ENCODE measurements around the gene RFT1. TPM values are rescaled to one million over a fixed set of nuclear protein-coding genes. Genes with fewer than 3 reads are reported as not detected.

The RFT1 gene
- total and polyA plus RNA-seq, 2 donors (not counting 3 experiments of a cell fraction or from before 2014, with no cell fraction given): 29.8 to 39.9 TPM

DNA sequence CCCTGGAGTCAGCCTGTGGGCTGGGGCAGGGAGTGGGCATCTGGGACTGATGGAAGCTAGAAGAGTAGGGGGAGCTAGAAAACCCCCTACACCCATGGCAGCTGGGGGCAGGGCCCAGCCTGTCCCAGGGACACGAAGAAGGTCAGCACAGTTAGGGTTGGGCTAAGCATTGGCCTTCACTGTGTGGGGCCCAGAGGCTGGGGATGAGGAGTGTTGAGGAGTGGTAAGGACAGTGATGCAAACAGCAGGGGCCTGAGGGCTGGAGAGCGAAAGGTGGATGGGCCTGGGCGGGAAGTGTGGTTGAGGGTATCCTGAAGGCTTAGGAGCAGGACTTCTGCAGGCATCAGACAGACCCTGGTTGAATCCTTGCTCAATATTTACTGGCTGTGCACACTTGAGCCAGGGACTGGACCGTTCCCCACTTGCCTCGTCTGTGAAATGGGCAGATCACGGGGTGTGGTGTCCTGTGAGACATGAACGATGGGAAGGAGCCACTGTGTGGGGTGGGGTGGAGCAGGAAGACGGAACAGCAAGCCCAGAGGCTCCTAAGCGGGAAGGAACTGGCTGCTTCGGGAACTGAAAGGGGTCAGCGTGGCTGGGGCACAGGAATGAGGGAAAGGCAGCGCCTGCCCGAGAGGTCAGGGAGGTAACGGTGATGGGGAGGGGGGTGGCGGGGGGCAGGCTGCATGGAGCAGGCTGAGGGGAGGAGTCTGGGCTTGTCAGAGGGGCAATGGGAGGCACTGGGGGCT, 38.1 kb upstream of the RFT1 start:
- H3K27ac ChIP-seq (ENCODE audit: insufficient read depth, low read depth, low read length): no peak overlapping the region
- no peaks in the 10 kb centered on the region for H3K27me3 ChIP-seq (ENCODE audit: control insufficient read depth in 2 of 2, insufficient read depth in 2 of 2, low read length in 2 of 2)
- DNase-seq (ENCODE audit: low read depth, low spot score) (no peak), FAIRE-seq (no peak)
- H2AFZ ChIP-seq (ENCODE audit: low read depth, low read length): no peak overlapping the region
- no peak overlapping the region for H3K9ac ChIP-seq (replicated peaks; ENCODE audit: extremely low read depth, insufficient read depth, low read length)
- peaks cover 14% of the 10 kb centered on the region for H3K4me1 ChIP-seq (ENCODE audit: control insufficient read depth, extremely low read depth, insufficient read depth, low read length)
- dilution Hi-C loops (cut with MboI; ENCODE audit: extremely low pct_ligation_motif_present, low sequenced_read_pairs): no loop called here
- H4K20me1 ChIP-seq (replicated peaks; ENCODE audit: control insufficient read depth, extremely low read depth, insufficient read depth, low read length): no peaks in the 10 kb centered on the region
- peaks cover 3% of the 10 kb centered on the region for H3K79me2 ChIP-seq (ENCODE audit: control insufficient read depth, insufficient read depth, low read length)
- no peak for TF ChIP-seq CTCF (IDR thresholded peaks at IDR 0.05; ENCODE audit: extremely low read depth in 1 of 2, insufficient read depth in 1 of 2, low read depth in 1 of 2, low read length in 2 of 2)
- intact Hi-C loops (cut with micrococcal nuclease): no loop called here
- no TSS peak for BruUV-seq (replicated peaks)
- ChIA-PET CTCF (interaction anchor here (2.1 kb wide), 1 partner anchor 35 kb away, joined by 9 read pairs; no protein-coding TSS in a partner anchor), POLR2A (interaction anchor here (0.5 kb wide), 1 partner anchor 9 kb away, joined by 4 read pairs; no protein-coding TSS in a partner anchor)
- H3K4me3 ChIP-seq (replicated peaks in 1 of 3; ENCODE audit: insufficient read depth in 1 of 3, low read depth in 1 of 3, low read length in 3 of 3): no peak overlapping the region
- H3K9me1 ChIP-seq (replicated peaks; ENCODE audit: control insufficient read depth, extremely low read depth, insufficient read depth, low read length): no peaks in the 10 kb centered on the region
- no peak overlapping the region for H3K4me2 ChIP-seq (ENCODE audit: insufficient read depth, low read length)
- no peaks in the 10 kb centered on the region for H3K36me3 ChIP-seq (ENCODE audit: control insufficient read depth in 2 of 2, extremely low read depth in 1 of 2, insufficient read depth in 2 of 2, low read length in 2 of 2)
- H3K9me3 ChIP-seq (replicated peaks; ENCODE audit: control insufficient read depth, insufficient read depth, low read length): no peaks in the 10 kb centered on the region

GRCh38 chr3:53167418-53168174, 37.4 kb upstream of the RFT1 start:
- Histone ChIP-seq H3K4me1 (ENCODE audit: control insufficient read depth, extremely low read depth, insufficient read depth, low read length) (peaks cover 14% of the 10 kb centered on the region), H3K9me1 (replicated peaks; ENCODE audit: control insufficient read depth, extremely low read depth, insufficient read depth, low read length) (no peaks in the 10 kb centered on the region), H3K79me2 (ENCODE audit: control insufficient read depth, insufficient read depth, low read length) (peaks cover 3% of the 10 kb centered on the region), H3K36me3 (ENCODE audit: control insufficient read depth in 2 of 2, extremely low read depth in 1 of 2, insufficient read depth in 2 of 2, low read length in 2 of 2) (no peaks in the 10 kb centered on the region), H3K27me3 (ENCODE audit: control insufficient read depth in 2 of 2, insufficient read depth in 2 of 2, low read length in 2 of 2) (no peaks in the 10 kb centered on the region), H2AFZ (ENCODE audit: low read depth, low read length) (no peak overlapping the region), H3K9ac (replicated peaks; ENCODE audit: extremely low read depth, insufficient read depth, low read length) (no peak overlapping the region), H3K27ac (ENCODE audit: insufficient read depth, low read depth, low read length) (no peak overlapping the region), H3K4me3 (replicated peaks in 1 of 3; ENCODE audit: insufficient read depth in 1 of 3, low read depth in 1 of 3, low read length in 3 of 3) (no peak overlapping the region), H4K20me1 (replicated peaks; ENCODE audit: control insufficient read depth, extremely low read depth, insufficient read depth, low read length) (no peaks in the 10 kb centered on the region), H3K4me2 (ENCODE audit: insufficient read depth, low read length) (no peak overlapping the region), H3K9me3 (replicated peaks; ENCODE audit: control insufficient read depth, insufficient read depth, low read length) (no peaks in the 10 kb centered on the region)
- POLR2A ChIA-PET: interaction anchor here (0.5 kb wide), 1 partner anchor 8 kb away, joined by 4 read pairs; no protein-coding TSS in a partner anchor
- DNase-seq (ENCODE audit: low read depth, low spot score): no peak
- intact Hi-C loops (cut with micrococcal nuclease) (no loop called here), dilution Hi-C loops (cut with MboI; ENCODE audit: extremely low pct_ligation_motif_present, low sequenced_read_pairs) (no loop called here)
- TF ChIP-seq POLR2A (IDR thresholded peaks at IDR 0.05; ENCODE audit: low read depth, low read length) (no peak), MYC (IDR thresholded peaks at IDR 0.05; ENCODE audit: low read depth, low read length) (no peak), JUN (IDR thresholded peaks at IDR 0.05; ENCODE audit: borderline replicate concordance, insufficient read depth, insufficient read length, low read depth) (no peak), CTCF (IDR thresholded peaks at IDR 0.05; ENCODE audit: extremely low read depth in 1 of 2, insufficient read depth in 1 of 2, low read depth in 1 of 2, low read length in 2 of 2) (no peak), GATA2 (IDR thresholded peaks at IDR 0.05; ENCODE audit: insufficient read depth, insufficient read length, low read depth, low read length) (no peak), FOS (IDR thresholded peaks at IDR 0.05; ENCODE audit: borderline replicate concordance, insufficient read depth, low read length) (no peak), POLR2AphosphoS5 (IDR thresholded peaks at IDR 0.05; ENCODE audit: insufficient read depth, low read depth, low read length) (no peak), EZH2 (IDR thresholded peaks at IDR 0.05; ENCODE audit: borderline replicate concordance, low read depth, low read length, severe bottlenecking) (no peak)
- TF ChIP-seq, protein P1, sequence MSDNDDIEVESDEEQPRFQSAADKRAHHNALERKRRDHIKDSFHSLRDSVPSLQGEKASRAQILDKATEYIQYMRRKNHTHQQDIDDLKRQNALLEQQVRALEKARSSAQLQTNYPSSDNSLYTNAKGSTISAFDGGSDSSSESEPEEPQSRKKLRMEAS (IDR thresholded peaks at IDR 0.05; ENCODE audit: insufficient read depth, insufficient read length): no peak
- CTCF ChIA-PET: interaction anchor here (1.2 to 2.1 kb wide), 4 partner anchors 24 to 53 kb away, joined by 3 to 9 read pairs (median 6); no protein-coding TSS in a partner anchor
- BruUV-seq (replicated peaks): no TSS peak
- FAIRE-seq: no peak
